Hepatocyte (in vitro differentiated cells): ENCODE measurements around the gene DYNC1I1.

Source experiments
- EZH2 ChIP-seq: fragments of 200-600 bp; sonication (generic); IDR thresholded peaks from 2 replicates; pipeline ENCODE4 v1.6.1; 2016; ENCODE audit warnings: antibody characterized with exemption, mild to moderate bottlenecking, borderline replicate concordance
- TF ChIP-seq, protein P1 (sequence below): fragments of 200-600 bp; sonication (generic); IDR thresholded peaks from 2 replicates; pipeline ENCODE4 v1.5.1; 2016; ENCODE audit warnings: antibody characterized with exemption, mild to moderate bottlenecking; ENCODE audit not compliant: poor library complexity

GRCh38 chr7:95929710-95930280 lies 157.4 kb downstream of the DYNC1I1 start:
- TF ChIP-seq, protein P1, sequence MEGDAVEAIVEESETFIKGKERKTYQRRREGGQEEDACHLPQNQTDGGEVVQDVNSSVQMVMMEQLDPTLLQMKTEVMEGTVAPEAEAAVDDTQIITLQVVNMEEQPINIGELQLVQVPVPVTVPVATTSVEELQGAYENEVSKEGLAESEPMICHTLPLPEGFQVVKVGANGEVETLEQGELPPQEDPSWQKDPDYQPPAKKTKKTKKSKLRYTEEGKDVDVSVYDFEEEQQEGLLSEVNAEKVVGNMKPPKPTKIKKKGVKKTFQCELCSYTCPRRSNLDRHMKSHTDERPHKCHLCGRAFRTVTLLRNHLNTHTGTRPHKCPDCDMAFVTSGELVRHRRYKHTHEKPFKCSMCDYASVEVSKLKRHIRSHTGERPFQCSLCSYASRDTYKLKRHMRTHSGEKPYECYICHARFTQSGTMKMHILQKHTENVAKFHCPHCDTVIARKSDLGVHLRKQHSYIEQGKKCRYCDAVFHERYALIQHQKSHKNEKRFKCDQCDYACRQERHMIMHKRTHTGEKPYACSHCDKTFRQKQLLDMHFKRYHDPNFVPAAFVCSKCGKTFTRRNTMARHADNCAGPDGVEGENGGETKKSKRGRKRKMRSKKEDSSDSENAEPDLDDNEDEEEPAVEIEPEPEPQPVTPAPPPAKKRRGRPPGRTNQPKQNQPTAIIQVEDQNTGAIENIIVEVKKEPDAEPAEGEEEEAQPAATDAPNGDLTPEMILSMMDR: no peak
- TF ChIP-seq EZH2: no peak
